ENCODE data around the gene PACSIN2. TPM values are rescaled to one million over a fixed set of nuclear protein-coding genes. Genes with fewer than 3 reads are reported as not detected.

The PACSIN2 gene
- total RNA-seq, 1 donor from 2014 or later: 49.8 TPM

- FAIRE-seq (no peak), DNase-seq (ENCODE audit: low read depth) (no peak)
- no peaks in the 10 kb centered on the region for H3K27me3 ChIP-seq (ENCODE audit: control insufficient read depth, insufficient read depth, low read length)
These were observed 557 bp downstream of the PACSIN2 start for GRCh38 chr22:43014316-43014868.

DNA sequence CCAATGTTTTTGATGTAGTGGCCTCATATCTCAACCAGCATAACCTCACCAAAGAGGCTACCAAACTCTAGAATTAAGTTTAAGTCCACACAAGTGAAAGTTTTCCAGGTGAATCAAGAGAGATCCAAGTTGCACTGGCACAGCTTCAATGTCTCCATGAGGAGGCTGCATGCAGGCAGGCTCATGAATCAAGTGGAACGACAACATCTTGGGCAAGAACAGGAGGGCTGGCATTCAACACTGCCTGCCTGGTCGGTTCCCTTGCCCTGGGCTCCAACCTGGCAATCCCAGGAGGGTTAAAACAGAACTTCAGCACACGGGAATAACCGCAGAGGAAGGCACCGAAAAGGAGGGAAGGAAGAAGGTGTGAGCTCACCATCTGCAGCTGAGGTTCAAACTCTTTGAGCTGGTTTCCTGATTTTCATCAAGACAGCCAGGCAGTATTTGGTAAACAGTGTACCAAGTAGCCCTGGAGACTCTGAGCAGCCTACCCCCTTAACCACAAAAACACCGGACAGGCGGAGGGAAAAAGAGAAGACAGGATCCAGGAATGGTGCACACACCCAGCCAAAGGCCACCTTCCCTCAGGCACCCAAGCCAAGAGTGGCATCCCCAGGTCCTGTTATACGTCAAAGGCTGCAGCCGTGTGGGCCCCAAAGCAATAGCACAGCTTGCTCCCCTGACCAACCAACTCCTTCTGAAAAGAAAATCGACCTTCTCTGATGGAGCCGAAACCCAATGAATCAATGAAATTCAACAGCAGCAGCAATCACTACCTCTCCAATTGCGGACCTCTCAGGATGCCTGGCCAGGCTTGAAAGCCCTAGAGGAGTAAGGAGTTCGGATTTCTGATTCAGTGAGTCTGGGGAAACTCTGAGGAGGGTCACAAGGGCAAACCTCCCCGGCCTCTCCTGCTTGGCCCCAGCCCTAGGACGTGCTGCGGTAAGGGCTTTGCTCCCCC is 1.3 kb downstream of the PACSIN2 start:
- Histone ChIP-seq H3K4me3 (ENCODE audit: low read depth, low read length) (peak overlapping the region; percentile 70), H3K27me3 (ENCODE audit: control insufficient read depth, insufficient read depth, low read length) (no peaks in the 10 kb centered on the region), H3K36me3 (ENCODE audit: control insufficient read depth, insufficient read depth, low read length) (no peaks in the 10 kb centered on the region)
- DNase-seq (ENCODE audit: low read depth): no peak
- no peak for FAIRE-seq
- TF ChIP-seq CTCF (IDR thresholded peaks at IDR 0.05; ENCODE audit: insufficient read depth, low read length, severe bottlenecking): no peak

More at GRCh38 chr22:43014316-43014868, 557 bp downstream of the PACSIN2 start:
- H3K4me3 ChIP-seq (ENCODE audit: low read depth, low read length): peak overlapping the region; percentile 70
- TF ChIP-seq CTCF (IDR thresholded peaks at IDR 0.05; ENCODE audit: insufficient read depth, low read length, severe bottlenecking): no peak
- no peaks in the 10 kb centered on the region for H3K36me3 ChIP-seq (ENCODE audit: control insufficient read depth, insufficient read depth, low read length)

DNA sequence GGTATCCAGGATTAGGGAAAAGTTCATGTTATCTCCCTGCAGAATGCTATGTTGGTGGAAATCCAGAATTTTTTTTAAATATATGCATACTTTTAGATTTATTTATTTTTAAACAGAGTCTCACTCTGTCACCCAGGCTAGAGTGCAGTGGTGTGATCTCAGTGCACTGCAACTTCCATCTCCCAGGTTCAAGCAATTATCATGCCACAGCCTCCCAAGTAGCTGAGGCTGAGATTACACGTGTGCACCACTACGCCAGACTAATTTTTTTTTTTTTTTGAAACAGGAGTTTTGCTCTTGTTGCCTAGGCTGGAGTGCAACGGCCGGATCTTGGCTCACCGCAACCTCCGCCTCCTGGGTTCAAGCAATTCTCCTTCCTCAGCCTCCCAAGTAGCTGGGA is 2.6 kb downstream of the PACSIN2 start:
- no peak for TF ChIP-seq CTCF (IDR thresholded peaks at IDR 0.05; ENCODE audit: insufficient read depth, low read length, severe bottlenecking)
- H3K27me3 ChIP-seq (ENCODE audit: control insufficient read depth, insufficient read depth, low read length): no peaks in the 10 kb centered on the region
- DNase-seq (ENCODE audit: low read depth) (no peak), FAIRE-seq (no peak)
- no peak overlapping the region for H3K4me3 ChIP-seq (ENCODE audit: low read depth, low read length)
- no peaks in the 10 kb centered on the region for H3K36me3 ChIP-seq (ENCODE audit: control insufficient read depth, insufficient read depth, low read length)

- Histone ChIP-seq H3K4me3 (ENCODE audit: low read depth, low read length) (no peak overlapping the region), H3K27me3 (ENCODE audit: control insufficient read depth, insufficient read depth, low read length) (no peaks in the 10 kb centered on the region), H3K36me3 (ENCODE audit: control insufficient read depth, insufficient read depth, low read length) (no peaks in the 10 kb centered on the region)
- no peak for FAIRE-seq
- DNase-seq (ENCODE audit: low read depth): no peak
- TF ChIP-seq CTCF (IDR thresholded peaks at IDR 0.05; ENCODE audit: insufficient read depth, low read length, severe bottlenecking): no peak
These were observed 3.9 kb downstream of the PACSIN2 start for GRCh38 chr22:43011079-43011478.

DNA sequence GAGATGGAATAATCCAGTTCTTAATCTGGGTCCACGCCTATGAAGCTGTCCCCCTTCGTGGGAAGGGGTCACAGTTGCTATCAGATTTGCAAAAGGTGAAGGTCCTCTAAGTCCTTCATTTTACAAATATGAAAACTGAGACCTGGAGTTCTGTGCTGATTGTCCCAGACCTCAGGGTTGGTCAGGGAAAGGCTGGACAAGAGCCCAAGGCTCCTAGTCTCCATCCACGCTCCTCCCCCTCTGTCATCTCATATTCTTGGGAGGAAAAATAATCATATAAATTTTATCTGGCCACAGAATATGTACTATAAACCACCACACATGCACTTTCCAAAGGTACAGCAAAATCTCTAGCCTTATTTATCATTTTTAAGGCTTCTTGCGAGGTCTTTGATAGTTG is 5.5 kb downstream of the PACSIN2 start:
- DNase-seq (ENCODE audit: low read depth) (no peak), FAIRE-seq (no peak)

More for the DNA sequence above, 5.5 kb downstream of the PACSIN2 start:
- Histone ChIP-seq H3K4me3 (ENCODE audit: low read depth, low read length) (no peak overlapping the region), H3K36me3 (ENCODE audit: control insufficient read depth, insufficient read depth, low read length) (no peaks in the 10 kb centered on the region), H3K27me3 (ENCODE audit: control insufficient read depth, insufficient read depth, low read length) (no peaks in the 10 kb centered on the region)
- no peak for TF ChIP-seq CTCF (IDR thresholded peaks at IDR 0.05; ENCODE audit: insufficient read depth, low read length, severe bottlenecking)

All from bronchial epithelial cell (primary cell).